Lung (tissue), 12 donors: ENCODE results near the gene PCF11. TPM values are rescaled to one million over a fixed set of nuclear protein-coding genes. Genes with fewer than 3 reads are reported as not detected.

Experiments
- ATAC-seq: fragments of 200-7000 bp; cut with Tn5 transposase; one replicate; pipeline ENCODE4 v1.9.1; 2020; ENCODE audit warnings: moderate number of reproducible peaks; ENCODE audit not compliant: insufficient read depth, low FRiP score
- DNase-seq, 3 donors: peaks; one replicate each; pipeline ENCODE4 v3.0.0-alpha.2; 2013 to 2017
- H3K27ac ChIP-seq, 2 donors: one replicate each; pipeline ENCODE4 v1.5.1; 2013; ENCODE audit warnings: mild to moderate bottlenecking in 2 of 2, moderate library complexity in 2 of 2, control low read depth in 1 of 2, inconsistent platforms in 1 of 2, low read depth in 1 of 2, low read length in 1 of 2
- H3K27me3 ChIP-seq, 3 donors: one replicate each; pipeline ENCODE4 v1.5.1; 2013; ENCODE audit warnings: low read length in 2 of 3; ENCODE audit not compliant: control insufficient read depth in 3 of 3, insufficient read depth in 3 of 3
- H3K36me3 ChIP-seq, 4 donors: one replicate each; pipeline ENCODE4 v1.5.1; 2013; ENCODE audit warnings: low read length in 4 of 4, mild to moderate bottlenecking in 1 of 4, moderate library complexity in 1 of 4; ENCODE audit not compliant: control insufficient read depth in 4 of 4, insufficient read depth in 4 of 4
- H3K4me1 ChIP-seq, 5 donors: one replicate each; pipeline ENCODE4 v1.5.1; 2013; ENCODE audit warnings: low read length in 5 of 5, mild to moderate bottlenecking in 2 of 5, moderate library complexity in 1 of 5; ENCODE audit not compliant: control insufficient read depth in 5 of 5, insufficient read depth in 5 of 5
- H3K4me3 ChIP-seq: one replicate; pipeline ENCODE4 v1.5.1; 2013; ENCODE audit warnings: mild to moderate bottlenecking, control low read depth, moderate library complexity
- H3K9ac ChIP-seq, 2 donors: one replicate each; pipeline ENCODE4 v1.5.1; 2013; ENCODE audit warnings: low read length in 2 of 2, control low read depth in 1 of 2; ENCODE audit not compliant: insufficient read depth in 1 of 2
- H3K9me3 ChIP-seq, 4 donors: one replicate each; pipeline ENCODE4 v1.5.1; 2013; ENCODE audit warnings: low read length in 3 of 4, mild to moderate bottlenecking in 1 of 4, moderate library complexity in 1 of 4; ENCODE audit not compliant: control insufficient read depth in 4 of 4, insufficient read depth in 3 of 4
- CTCF ChIP-seq: IDR thresholded peaks from 2 replicates; pipeline ENCODE4 v1.5.1; 2012; ENCODE audit warnings: mild to moderate bottlenecking; ENCODE audit errors: control extremely low read depth, extremely low read depth
- WGBS, 2 donors: extraction: QIAGEN DNeasy Blood & Tissue Kit; methylation state at CpG; one replicate each; pipeline ENCODE4 v1.1.7; 2013; 5-methylcytosine and 5-hydroxymethylcytosine counted together
- polyA plus RNA-seq, 2 donors: library from polyadenylated mRNA; stranded (reverse); fragments of 200-250 nt; gene quantifications; one replicate each; pipeline ENCODE4 v1.2.1, GENCODE V29; 2013
- total RNA-seq, 2 donors: library from RNA; depleted of rRNA in 1 of 2; stranded (reverse); fragments of >200 nt in 1 of 2; gene quantifications; one replicate each; pipeline ENCODE4 v1.2.1, GENCODE V29; 2014 to 2021
- donor health status: control.
- donor health status: control.
- donor health status: Bipolar disorder and iron deficiency.
- donor health status: healthy.
- donor health status: DM: yes; HTN: yes; CAD: no.

PCF11 gene
- total and polyA plus RNA-seq, 4 donors = 28.9 to 63.3 (median 45.0) TPM

- no peak for TF ChIP-seq CTCF
- peak in 1 of 3 donors; percentile 31 for DNase-seq
- WGBS, 2 donors = 6 to 12% methylated on average over 15 of the region's 15 CpGs
- Histone ChIP-seq H3K9ac (peak overlapping the region; percentile 100), H3K9me3 (no peaks in the 10 kb centered on the region), H3K27ac (peak overlapping the region in 1 of 2 donors; percentile 6), H3K27me3 (no peaks in the 10 kb centered on the region), H3K4me1 (peaks cover 0 to 21% (median 12%) of the 10 kb centered on the region in 5 donors), H3K36me3 (peaks cover 0 to 15% (median 0%) of the 10 kb centered on the region in 4 donors), H3K4me3 (peak overlapping the region; percentile 55)
- ATAC-seq = no peak
Observed at GRCh38 chr11:83158965-83159901, 2.3 kb downstream of the PCF11 start.

- H3K36me3 ChIP-seq = peaks cover 0 to 21% (median 3%) of the 10 kb centered on the region in 4 donors
- no peaks in the 10 kb centered on the region for H3K27me3 ChIP-seq
- no peak for ATAC-seq
- peaks cover 0 to 21% (median 12%) of the 10 kb centered on the region in 5 donors for H3K4me1 ChIP-seq
- peak; percentile 18 to 54 (median 47) for DNase-seq
- H3K9me3 ChIP-seq = no peaks in the 10 kb centered on the region
- H3K27ac ChIP-seq = peak overlapping the region in 1 of 2 donors; percentile 57
- peak overlapping the region in 1 of 2 donors; percentile 100 for H3K9ac ChIP-seq
- 16 to 22% methylated on average over 6 of the region's 6 CpGs for WGBS, 2 donors
- TF ChIP-seq CTCF = no peak
- H3K4me3 ChIP-seq = no peak overlapping the region
Observed at GRCh38 chr11:83159902-83160865, 3.3 kb downstream of the PCF11 start.

GRCh38 chr11:83161610-83162199 lies 4.8 kb downstream of the PCF11 start:
- H3K27me3 ChIP-seq = no peaks in the 10 kb centered on the region
- no peak overlapping the region for H3K4me3 ChIP-seq
- H3K4me1 ChIP-seq = peaks cover 0 to 21% (median 12%) of the 10 kb centered on the region in 5 donors
- DNase-seq (no peak), ATAC-seq (no peak)
- H3K9ac ChIP-seq = no peak overlapping the region
- H3K9me3 ChIP-seq = no peaks in the 10 kb centered on the region
- 27 to 63% methylated on average over 1 of the region's 1 CpG for WGBS, 2 donors
- H3K27ac ChIP-seq = no peak overlapping the region
- no peak for TF ChIP-seq CTCF
- H3K36me3 ChIP-seq = peaks cover 4 to 34% (median 12%) of the 10 kb centered on the region in 4 donors
